Measurements from ENCODE around the gene AP1M2.
A peak's percentile ranks its signal among the peaks of the same experiment; 100 is the strongest.

Gene AP1M2

GRCh38 chr19:10587022-10587838 is at the start of gene AP1M2:
TSS of gene AP1M2 (minus strand) at chr19:10587312. CDS start at chr19:10587231, 81 bp downstream.
- no peak for DNase-seq

GRCh38 chr19:10636304-10636972 is 49.3 kb upstream of the AP1M2 start:
- no peak for DNase-seq

- no peak for DNase-seq
These were observed 47.9 kb upstream of the AP1M2 start for GRCh38 chr19:10634963-10635362.

DNA sequence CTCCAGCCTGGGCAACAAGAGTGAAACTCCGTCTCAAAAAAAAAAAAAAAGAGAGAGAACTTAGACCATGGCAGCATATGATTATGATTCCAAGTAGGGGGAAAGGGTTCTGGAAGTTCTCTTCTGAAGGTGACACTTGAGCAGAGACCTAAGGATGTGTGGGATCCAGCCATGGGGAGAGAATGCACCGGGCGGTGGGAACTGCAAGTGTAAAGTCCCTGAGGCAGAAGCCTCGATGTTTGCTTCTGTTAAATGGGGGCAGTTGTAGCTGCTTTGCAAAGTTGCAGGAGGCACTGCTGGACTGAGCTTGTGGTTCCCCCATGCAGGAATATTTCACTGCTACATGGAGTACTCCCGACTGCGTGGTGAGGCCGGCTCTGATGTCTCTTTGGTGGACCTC is 47.3 kb upstream of the AP1M2 start:
- no peak for DNase-seq

DNA sequence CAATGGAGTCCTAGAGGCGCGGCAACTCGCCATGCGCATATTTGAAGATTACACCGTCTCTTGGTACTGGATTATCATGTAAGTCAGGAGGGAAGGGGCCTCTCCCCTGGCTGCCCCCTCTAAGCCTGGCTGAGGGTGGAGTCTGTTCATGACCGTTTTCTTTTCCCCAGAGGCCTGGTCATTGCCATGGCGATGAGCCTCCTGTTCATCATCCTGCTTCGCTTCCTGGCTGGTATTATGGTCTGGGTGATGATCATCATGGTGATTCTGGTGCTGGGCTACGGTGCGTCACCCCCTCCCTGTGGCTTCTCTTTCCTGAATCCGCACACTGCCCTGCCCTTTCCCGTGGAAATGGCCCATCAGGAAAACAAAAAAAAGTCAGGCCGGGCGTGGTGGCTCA is 44.8 kb upstream of the AP1M2 start:
- no peak for DNase-seq

DNA sequence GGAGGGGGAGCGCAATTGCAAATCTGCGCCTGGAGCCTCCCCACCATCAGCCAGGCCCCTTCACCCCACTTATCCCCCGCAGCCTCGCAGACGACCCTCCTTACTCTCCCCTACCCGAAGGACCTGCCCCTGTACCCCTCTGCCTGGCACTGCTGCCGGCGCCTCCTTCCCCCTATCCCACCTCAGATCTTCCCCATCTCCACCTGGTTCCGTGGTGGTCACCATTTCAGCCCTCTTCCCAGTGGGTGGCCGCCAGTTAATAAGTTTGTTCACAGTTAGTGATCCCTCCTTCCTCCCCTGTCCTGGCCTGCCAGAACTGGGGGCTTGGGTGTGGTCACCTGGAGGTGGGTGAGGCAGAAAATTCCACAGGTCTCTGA is 38.6 kb upstream of the AP1M2 start:
- no peak for DNase-seq

DNA sequence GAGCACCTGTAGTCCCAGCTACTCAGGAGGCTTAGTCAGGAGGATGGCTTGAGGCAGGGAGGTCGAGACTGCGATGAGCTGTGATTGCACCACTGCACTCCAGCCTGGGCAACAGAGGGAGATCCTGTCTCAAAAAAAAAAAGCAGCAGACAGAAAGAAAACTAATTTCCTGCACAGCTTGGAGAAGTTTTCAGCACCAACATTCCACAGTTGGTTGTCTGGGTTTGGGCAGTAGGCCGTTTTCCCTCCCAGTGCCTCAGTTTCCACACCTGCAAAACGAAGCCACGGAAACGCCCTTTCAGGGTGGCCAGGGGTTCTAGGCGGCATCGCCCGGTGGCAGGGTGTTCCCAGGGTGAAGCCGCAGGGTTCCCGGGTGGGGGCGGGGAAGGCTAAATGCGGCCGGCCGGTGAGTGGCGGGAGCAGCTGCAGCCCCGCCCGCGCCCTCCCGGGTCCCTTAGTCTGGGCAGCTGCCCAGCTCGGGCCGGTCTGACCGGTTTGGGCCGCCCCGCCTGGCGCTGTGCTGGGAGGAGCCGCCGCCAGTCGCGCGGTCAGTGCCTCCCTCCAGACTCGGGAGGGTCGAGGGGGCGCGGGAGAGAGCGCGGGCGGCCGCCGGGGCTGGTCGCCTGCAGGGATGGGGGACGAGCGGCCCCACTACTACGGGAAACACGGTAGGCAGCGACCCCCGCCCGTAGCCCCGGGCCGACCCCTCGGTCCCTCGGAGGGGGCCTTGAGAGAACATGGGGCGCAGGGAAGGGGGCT is 38.1 kb upstream of the AP1M2 start, which contains the start of gene SLC44A2:
Gene SLC44A2 (plus strand): TSS at position 551 of the 759 bp plus-strand sequence. CDS start 81 bp downstream, at position 632.
- no peak for DNase-seq

DNA sequence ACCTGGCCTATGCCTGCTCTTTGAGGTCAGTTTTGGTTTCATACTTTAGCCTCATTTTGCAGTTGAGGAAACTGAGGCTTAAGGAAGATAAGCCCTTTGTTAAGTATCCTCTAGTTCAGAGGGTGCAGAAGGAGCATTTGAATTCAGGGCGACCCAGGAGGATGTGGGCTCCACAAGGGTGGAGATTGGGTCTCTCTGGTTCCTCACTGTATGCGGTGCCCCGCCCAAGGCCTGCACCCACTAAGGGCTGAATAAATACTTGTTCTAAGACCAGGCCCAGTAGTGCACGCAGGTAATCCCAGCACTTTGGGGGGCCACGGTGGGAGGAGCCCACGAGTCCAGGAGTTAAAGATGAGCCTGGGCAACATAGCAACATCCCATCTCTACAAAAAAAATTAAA is 37.5 kb upstream of the AP1M2 start:
- DNase-seq = no peak

- DNase-seq = no peak
These were observed 34.9 kb upstream of the AP1M2 start for GRCh38 chr19:10621966-10622365.

DNA sequence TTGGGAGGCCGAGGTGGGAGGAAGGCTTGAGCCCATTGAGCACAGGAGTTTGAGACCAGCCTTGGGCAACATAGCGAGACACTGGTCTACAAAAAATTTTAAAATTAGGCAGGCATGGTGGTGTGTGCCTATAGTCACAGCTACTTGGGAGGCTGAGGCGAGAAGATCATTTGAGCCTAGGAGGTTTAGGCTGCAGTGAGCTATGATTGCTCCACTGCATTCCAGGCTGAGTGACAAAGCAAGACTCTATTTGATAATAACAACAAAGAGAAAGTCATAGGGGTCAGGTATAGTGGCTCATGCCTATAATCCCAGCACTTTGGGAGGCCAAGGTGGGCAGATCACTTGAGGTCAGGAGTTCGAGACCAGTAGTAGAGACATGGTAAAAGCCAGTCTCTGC is 33.7 kb upstream of the AP1M2 start:
- no peak for DNase-seq

- no peak for DNase-seq
These were observed 31.7 kb upstream of the AP1M2 start for GRCh38 chr19:10618846-10619245.

DNA sequence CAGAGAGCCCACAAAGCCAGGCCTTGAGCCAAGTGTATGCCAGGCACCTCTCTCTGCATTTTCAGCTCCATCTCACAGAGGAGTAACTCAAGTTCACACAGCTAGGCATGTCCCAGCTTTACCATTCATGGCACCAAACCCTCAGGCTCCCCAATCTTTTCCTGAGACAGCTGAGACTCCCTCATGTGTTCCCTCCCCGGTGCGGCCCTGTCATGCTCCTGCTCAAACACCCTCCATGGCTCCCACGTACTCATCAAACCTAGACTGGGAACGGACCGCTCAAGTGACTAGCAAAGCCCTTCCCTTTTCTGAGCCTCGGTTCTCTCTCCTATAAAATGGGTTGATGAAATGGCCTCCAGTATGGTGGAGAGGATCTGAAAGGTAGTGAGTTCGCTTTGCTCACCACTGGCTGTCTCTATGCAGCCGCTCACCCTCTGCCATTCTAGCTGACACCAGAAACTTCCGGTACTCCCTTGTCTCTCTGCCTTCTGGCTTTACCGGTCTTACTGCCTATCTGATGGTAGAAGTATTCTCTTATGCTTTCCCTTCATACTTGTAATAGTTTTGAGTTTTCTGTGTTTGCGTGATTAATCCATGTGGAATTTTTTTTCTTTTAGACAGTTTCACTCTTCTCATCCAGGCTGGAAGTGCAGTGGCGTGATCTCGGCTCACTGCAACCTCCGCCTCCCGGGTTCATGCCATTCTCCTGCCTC is 30.5 kb upstream of the AP1M2 start:
- DNase-seq = no peak

DNA sequence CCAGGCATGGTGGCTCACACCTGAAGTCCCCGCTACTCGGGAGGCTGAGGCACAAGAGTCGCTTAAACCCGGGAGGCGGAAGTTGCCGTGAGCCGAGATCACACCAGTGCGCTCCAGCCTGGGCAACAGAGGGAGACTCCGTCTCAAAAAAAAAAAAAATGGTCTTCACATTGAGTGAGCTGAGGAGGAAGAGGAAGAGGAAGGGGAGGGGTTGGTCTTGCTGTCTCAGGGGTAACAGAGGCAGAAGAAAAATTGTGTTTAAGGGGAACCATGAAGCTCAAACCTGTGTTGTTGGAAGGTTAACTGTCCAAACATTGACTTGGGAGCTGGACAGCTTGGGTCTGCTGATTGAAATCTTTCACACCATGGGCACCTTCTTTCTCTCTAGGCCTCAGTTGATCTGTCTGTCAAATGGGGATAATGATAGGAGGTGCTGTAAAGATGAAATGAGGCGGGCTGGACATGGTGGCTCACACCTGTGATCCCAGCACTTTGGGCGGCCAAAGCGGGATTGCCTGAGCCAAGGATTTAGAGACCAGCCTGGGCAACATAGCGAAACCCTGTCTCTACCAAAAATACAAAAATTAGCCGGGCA is 28.4 kb upstream of the AP1M2 start:
- no peak for DNase-seq

DNA sequence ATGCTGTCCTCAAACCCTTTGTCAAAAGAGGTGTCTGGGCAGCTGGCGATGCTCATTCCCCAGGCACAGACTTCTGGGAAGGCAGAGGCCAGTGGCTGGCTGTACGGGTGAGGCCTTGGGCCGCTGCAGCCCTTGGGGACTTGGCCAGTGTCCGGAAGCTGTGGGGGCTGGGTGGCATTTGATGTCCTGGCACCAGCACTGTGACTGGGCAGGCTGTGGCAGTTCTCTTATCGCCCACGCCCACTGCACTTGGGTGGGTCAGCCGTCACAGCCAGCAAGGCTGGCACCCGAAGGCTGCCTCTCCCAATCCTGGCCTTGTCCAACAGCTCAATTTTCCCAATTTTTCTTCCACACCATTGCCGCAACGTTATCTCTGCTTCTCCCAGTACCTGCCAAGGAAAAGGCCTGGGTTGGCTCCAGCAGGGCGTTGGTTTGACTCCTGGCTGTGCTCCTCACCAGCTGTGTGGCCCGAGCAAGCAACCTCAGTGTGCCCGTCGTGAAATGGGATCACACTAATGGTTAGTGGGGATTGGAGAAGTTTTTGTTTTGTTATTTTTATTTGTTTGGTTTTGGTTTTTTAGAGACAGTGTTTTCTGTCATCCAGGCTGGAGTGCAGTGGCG is 25.5 kb upstream of the AP1M2 start:
- DNase-seq = no peak

DNA sequence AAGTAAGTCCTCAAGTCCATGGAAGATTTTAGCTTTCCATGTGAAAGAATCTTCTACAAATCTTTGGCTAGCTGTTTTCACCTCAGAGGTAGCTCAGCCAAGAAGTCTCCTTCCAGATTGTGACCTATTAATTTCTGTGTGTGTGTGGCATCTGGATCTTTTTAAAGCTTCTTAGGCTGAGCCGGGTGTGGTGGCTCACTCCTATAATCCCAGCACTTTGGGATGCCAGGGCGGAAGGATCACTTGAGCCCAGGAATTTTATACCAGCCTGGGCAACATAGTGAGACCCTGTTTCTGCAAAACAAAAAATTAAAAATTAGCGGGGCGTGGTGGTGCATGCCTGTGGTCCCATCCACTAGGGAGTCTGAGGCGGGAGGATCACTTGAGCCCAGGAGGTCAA is 24.8 kb upstream of the AP1M2 start:
- no peak for DNase-seq

GRCh38 chr19:10604460-10604980 is 17.4 kb upstream of the AP1M2 start:
- peak in 1 of 2 experiments; percentile 49 for DNase-seq

GRCh38 chr19:10603873-10604459 is 16.9 kb upstream of the AP1M2 start:
- DNase-seq = peak; percentile 75 to 77

DNA sequence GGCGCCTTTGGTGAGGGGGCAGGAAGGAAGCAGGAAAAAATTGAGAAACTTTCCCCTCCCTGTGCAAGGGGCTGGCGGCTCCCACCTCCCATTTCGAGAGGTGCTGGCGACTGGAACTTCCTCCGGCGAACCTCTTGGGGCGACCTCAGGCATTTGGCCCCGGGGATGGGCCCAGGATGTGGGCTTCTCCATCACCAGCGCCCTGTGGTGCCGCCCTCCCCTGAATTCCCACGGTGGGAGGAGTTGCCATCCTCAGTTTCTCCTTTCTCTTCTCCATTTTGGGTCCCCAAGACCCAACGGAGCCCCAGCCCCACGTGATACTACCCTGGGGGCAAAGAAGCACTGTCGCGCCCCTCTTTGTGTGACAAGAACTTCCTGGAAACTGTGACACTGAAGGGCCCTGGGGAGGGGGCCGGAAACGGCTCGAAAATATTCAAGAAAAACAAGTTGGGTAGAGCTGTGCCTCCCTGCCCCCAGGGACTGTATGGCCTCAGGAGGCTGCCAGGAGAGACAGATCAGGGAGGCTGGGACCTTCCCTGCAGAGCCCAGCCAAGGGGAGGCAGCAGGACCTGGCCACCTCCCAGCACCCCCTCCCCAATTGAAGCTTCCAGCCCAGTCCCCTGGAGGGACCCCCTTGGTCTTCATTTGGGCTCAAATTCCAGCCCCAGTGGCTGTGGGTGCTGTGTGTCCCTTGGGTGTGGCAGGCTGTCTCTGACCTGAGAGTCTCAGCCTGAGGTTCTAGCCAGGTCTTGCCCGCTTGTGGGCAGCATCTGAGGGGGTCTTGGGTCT is 16.2 kb upstream of the AP1M2 start:
- DNase-seq = peak; percentile 18 to 19

DNA sequence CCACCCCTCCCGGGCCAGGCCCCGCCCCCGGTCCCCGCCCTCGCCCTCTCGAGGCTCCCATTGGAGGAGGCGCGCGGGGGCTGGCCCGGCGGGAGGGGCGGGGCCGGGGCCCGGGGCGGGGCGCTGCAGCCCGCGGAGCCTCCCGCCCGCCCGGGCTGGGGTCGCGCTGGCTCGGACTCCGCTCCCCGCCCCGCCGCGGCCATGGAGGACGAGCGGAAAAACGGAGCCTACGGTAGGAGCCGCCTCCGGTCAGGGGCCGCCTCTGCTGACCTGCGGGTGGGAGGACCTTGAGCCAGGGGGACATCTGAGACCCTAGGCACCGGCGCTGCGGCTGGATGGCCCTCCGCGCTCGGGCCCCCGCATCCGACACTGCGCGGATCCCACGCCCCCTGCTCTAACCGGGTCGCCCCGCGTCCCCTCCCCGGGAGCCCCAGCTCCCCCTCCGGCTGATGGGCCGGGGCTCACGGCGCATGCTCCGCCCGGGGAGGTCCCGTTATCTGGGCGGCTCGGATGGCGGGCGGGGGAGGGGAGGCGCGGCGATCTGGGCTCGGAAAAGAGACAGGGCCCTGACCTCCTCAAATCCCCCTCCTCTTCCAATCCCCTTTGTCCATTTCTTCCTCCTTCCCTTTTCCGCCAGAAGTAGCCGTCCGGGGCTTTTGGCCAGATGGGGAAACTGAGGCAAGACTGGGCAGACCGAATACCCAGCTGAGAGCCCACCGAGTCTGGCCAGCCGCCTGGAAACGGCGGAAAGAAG is 15.4 kb upstream of the AP1M2 start:
- peak; percentile 57 to 69 for DNase-seq

DNA sequence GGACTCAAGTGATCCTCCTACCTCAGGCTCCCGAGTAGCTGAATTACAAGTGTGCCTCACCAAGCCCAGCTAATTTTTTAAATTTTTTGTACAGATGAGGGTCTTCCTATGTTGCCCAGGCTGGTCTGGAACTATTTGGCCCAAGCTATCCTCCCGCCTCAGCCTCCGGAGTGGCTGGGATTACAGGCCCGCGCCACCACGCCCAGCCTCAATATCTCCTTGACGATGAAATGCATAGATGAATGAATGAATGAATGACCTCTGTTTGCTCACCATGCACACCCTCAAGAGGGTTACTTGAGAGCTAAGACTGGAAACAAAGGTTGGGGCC is 14.9 kb upstream of the AP1M2 start:
- DNase-seq = no peak

All from Kasumi-1 (cell line).